NB4 (cell line): ENCODE measurements around the gene IL17RD.

Experiments used
- MYC ChIP-seq: IDR thresholded peaks from 2 replicates; pipeline ENCODE4 v1.6.1; 2011; ENCODE audit warnings: low read depth, low read length
- POLR2A ChIP-seq: IDR thresholded peaks from 2 replicates; pipeline ENCODE4 v1.6.1; 2011; ENCODE audit warnings: mild to moderate bottlenecking; ENCODE audit not compliant: insufficient read length; ENCODE audit errors: extremely low read depth
- TF ChIP-seq, protein P1 (sequence below): IDR thresholded peaks from one replicate; pipeline ENCODE4 v1.5.1; 2012; ENCODE audit warnings: low read depth, low read length
- TF ChIP-seq, protein P2 (sequence below): IDR thresholded peaks from 2 replicates; pipeline ENCODE4 v1.6.1; 2011; ENCODE audit warnings: low read depth, low read length

DNA sequence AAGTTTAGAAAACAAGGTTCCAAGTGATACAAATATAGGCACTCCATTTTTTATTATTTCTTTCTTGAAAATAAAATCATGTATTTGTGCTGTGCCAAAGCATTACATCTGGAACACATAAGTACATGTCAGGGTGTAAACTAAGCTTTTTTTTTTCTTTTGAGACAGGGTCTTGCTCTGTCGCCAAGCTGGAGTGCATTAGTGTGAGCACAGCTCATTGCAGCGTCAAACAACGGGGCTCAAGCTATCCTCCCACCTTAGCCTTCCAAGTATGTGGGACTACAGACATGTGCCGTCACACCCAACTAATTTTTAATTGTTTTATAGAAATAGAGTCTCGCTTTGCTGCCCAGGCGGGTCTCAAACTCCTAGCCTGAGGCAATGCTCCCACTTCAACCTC, 95.7 kb downstream of the IL17RD start:
- TF ChIP-seq, protein P1, sequence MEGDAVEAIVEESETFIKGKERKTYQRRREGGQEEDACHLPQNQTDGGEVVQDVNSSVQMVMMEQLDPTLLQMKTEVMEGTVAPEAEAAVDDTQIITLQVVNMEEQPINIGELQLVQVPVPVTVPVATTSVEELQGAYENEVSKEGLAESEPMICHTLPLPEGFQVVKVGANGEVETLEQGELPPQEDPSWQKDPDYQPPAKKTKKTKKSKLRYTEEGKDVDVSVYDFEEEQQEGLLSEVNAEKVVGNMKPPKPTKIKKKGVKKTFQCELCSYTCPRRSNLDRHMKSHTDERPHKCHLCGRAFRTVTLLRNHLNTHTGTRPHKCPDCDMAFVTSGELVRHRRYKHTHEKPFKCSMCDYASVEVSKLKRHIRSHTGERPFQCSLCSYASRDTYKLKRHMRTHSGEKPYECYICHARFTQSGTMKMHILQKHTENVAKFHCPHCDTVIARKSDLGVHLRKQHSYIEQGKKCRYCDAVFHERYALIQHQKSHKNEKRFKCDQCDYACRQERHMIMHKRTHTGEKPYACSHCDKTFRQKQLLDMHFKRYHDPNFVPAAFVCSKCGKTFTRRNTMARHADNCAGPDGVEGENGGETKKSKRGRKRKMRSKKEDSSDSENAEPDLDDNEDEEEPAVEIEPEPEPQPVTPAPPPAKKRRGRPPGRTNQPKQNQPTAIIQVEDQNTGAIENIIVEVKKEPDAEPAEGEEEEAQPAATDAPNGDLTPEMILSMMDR, result no peak
- TF ChIP-seq POLR2A (no peak), MYC (no peak)
- TF ChIP-seq, protein P2, sequence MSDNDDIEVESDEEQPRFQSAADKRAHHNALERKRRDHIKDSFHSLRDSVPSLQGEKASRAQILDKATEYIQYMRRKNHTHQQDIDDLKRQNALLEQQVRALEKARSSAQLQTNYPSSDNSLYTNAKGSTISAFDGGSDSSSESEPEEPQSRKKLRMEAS, result no peak
